PFSK-1 (cell line): ENCODE measurements around the gene TMEM171.

ENCODE experiments used
- FOXP2 ChIP-seq: optimal IDR thresholded peaks from 2 replicates; pipeline ENCODE3; 2011; ENCODE audit warnings: borderline replicate concordance, control low read depth, inconsistent platforms; ENCODE audit not compliant: insufficient read depth; ENCODE audit errors: extremely low read length, extremely low read depth
- POLR2AphosphoS5 ChIP-seq: IDR thresholded peaks from 2 replicates; pipeline ENCODE4 v1.6.1; 2012; ENCODE audit warnings: low read depth, mild to moderate bottlenecking, control low read depth, low read length, moderate library complexity
- SIN3A ChIP-seq: IDR thresholded peaks from 2 replicates; pipeline ENCODE4 v1.6.1; 2012; ENCODE audit warnings: mild to moderate bottlenecking, low read length, moderate library complexity, borderline replicate concordance; ENCODE audit not compliant: insufficient read depth
- TAF1 ChIP-seq: IDR thresholded peaks from 2 replicates; pipeline ENCODE4 v1.6.1; 2012; ENCODE audit warnings: low read length, control low read depth, borderline replicate concordance; ENCODE audit not compliant: insufficient read depth
- TF ChIP-seq, protein P1 (sequence below), 2 experiments: IDR thresholded peaks; 2 replicates each; pipeline versions ENCODE4 v1.6.1 to v1.8.0; 2011 to 2012; ENCODE audit warnings: low read depth in 2 of 2, low read length in 2 of 2, control low read depth in 1 of 2, inconsistent platforms in 1 of 2, mild to moderate bottlenecking in 1 of 2, moderate library complexity in 1 of 2; ENCODE audit not compliant: insufficient read depth in 1 of 2

The TMEM171 gene

DNA sequence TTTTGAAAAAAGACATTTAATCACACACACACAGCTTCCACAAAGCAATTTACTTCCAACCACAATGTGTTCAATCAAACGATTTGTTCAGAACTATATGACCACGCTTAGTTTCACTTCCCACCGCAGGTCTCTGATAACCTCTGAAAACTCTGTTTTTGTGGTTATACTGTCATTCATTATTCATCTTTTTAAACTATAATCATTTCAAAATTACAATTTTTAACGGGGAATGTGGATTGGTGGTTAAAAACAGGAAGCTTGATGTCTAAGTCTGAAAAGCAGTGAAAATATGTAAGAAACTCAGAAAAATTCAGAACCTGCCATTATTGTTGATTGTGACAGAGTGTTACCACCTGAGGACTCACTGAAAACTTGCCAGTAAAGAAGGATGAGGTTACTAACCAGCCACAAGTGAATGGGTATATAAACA, 39.9 kb downstream of the TMEM171 start:
- TF ChIP-seq SIN3A (no peak), TAF1 (no peak), FOXP2 (no peak), POLR2AphosphoS5 (no peak)
- TF ChIP-seq, protein P1, sequence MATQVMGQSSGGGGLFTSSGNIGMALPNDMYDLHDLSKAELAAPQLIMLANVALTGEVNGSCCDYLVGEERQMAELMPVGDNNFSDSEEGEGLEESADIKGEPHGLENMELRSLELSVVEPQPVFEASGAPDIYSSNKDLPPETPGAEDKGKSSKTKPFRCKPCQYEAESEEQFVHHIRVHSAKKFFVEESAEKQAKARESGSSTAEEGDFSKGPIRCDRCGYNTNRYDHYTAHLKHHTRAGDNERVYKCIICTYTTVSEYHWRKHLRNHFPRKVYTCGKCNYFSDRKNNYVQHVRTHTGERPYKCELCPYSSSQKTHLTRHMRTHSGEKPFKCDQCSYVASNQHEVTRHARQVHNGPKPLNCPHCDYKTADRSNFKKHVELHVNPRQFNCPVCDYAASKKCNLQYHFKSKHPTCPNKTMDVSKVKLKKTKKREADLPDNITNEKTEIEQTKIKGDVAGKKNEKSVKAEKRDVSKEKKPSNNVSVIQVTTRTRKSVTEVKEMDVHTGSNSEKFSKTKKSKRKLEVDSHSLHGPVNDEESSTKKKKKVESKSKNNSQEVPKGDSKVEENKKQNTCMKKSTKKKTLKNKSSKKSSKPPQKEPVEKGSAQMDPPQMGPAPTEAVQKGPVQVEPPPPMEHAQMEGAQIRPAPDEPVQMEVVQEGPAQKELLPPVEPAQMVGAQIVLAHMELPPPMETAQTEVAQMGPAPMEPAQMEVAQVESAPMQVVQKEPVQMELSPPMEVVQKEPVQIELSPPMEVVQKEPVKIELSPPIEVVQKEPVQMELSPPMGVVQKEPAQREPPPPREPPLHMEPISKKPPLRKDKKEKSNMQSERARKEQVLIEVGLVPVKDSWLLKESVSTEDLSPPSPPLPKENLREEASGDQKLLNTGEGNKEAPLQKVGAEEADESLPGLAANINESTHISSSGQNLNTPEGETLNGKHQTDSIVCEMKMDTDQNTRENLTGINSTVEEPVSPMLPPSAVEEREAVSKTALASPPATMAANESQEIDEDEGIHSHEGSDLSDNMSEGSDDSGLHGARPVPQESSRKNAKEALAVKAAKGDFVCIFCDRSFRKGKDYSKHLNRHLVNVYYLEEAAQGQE (IDR thresholded peaks at IDR 0.05; ENCODE audit: insufficient read depth in 1 of 2, low read depth in 2 of 2, low read length in 2 of 2), result no peak

DNA sequence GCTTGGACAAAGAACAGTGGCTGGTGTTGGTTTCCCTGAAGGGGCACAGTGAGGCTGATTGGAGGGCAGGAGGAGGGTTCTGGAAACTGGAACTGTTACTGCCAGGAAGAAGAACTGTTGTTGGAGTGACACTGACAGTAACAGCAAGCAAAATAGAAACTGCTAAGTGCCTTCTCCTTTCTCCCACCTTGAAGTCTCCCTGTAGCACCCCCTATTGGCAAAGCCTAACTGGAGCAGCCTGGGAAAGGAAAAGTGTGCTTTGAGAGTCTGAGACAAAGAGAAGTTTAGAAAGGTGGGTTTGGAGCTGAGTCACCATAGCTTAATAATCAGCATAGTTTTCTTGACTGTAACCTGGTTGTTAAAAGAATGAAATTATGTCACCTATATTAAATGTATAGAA, 50.1 kb downstream of the TMEM171 start:
- TF ChIP-seq POLR2AphosphoS5 (no peak), SIN3A (no peak)

DNA sequence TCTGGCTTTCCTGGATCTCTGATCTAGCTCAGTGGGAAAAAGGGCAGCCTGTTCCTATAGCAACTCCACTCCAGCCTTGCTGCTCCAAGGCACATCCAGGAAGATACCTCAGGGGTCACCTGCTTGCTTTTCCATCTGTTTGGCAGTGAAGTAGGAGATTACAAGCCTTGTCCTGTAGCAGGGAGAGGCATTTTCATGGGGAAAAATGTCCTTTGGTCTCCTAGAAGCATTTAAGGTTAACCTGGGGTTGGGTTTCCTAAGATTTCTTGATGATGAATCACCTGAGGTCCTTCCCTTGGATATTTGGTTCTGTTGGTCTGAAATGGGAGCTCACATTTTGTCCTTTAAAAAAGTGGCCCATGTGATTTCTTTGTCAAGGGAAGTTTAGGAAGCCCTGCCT, 51.1 kb downstream of the TMEM171 start:
- TF ChIP-seq, protein P1 (IDR thresholded peaks at IDR 0.05; ENCODE audit: insufficient read depth in 1 of 2, low read depth in 2 of 2, low read length in 2 of 2), result no peak
- TF ChIP-seq SIN3A (no peak), TAF1 (no peak), POLR2AphosphoS5 (no peak), FOXP2 (no peak)

DNA sequence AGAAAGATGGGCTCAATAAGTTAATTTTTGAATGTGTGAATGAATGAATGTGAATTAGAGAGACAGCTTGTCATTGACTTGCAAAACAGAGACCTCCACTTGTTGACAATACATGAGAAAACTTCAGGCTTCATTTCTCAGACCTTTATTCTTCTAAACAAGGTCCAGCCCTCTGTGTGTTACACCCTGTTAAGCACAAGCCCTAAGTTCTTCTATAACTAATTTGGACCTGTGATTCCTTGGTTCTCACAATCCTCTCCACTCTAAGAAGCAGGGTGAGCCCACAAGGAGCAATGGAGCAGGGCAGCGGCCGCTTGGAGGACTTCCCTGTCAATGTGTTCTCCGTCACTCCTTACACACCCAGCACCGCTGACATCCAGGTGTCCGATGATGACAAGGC, 52.6 kb downstream of the TMEM171 start, which contains the start of gene TMEM174:
Gene TMEM174, plus strand, starts transcription at position 243 of the 400 bp plus-strand sequence. Its CDS starts 51 bp downstream, at position 294.
- no peak for TF ChIP-seq POLR2AphosphoS5
- no peak for TF ChIP-seq FOXP2
- TF ChIP-seq SIN3A, result no peak
- TF ChIP-seq, protein P1 (IDR thresholded peaks at IDR 0.05; ENCODE audit: insufficient read depth in 1 of 2, low read depth in 2 of 2, low read length in 2 of 2), result no peak
- TF ChIP-seq TAF1, result no peak

DNA sequence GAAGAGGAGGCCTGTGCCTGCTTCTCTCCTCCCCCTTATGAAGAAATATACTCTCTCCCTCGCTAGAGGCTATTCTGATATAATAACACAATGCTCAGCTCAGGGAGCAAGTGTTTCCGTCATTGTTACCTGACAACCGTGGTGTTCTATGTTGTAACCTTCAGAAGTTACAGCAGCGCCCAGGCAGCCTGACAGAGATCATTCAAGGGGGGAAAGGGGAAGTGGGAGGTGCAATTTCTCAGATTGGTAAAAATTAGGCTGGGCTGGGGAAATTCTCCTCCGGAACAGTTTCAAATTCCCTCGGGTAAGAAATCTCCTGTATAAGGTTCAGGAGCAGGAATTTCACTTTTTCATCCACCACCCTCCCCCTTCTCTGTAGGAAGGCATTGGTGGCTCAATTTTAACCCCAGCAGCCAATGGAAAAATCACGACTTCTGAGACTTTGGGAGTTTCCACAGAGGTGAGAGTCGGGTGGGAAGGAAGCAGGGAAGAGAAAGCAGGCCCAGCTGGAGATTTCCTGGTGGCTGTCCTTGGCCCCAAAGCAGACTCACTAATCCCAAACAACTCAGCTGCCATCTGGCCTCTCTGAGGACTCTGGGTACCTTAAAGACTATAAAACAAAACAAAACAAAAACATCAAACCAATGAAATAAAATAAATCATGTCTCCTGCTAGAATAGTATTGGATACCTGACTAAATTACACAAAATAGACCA, 53.9 kb downstream of the TMEM171 start:
- no peak for TF ChIP-seq FOXP2
- no peak for TF ChIP-seq SIN3A
- TF ChIP-seq, protein P1 (IDR thresholded peaks at IDR 0.05; ENCODE audit: insufficient read depth in 1 of 2, low read depth in 2 of 2, low read length in 2 of 2), result no peak
- TF ChIP-seq TAF1, result no peak
- no peak for TF ChIP-seq POLR2AphosphoS5
